Karpas-422 (cell line): ENCODE results near the gene TTC4. TPM values are rescaled to one million over a fixed set of nuclear protein-coding genes. Genes with fewer than 3 reads are reported as not detected.

Source experiments
- DNase-seq: peaks from one replicate; pipeline ENCODE4 v3.0.0-alpha.2; 2015
- H2AFZ ChIP-seq: fragments of 200-600 bp; sonication (generic); 2 replicates; pipeline ENCODE4 v1.6.1; 2014; ENCODE audit warnings: antibody characterized with exemption, low read length, mixed read lengths
- H3K27ac ChIP-seq: fragments of 200-600 bp; sonication (generic); 2 replicates; pipeline ENCODE4 v1.5.1; 2014; ENCODE audit warnings: mild to moderate bottlenecking, low read length, moderate library complexity
- H3K27me3 ChIP-seq: fragments of 200-600 bp; sonication (generic); 2 replicates; pipeline ENCODE4 v1.6.1; 2014; ENCODE audit warnings: low read length, mixed read lengths
- H3K36me3 ChIP-seq: fragments of 200-600 bp; sonication (generic); 2 replicates; pipeline ENCODE4 v1.6.1; 2014; ENCODE audit warnings: low read length, mixed read lengths; ENCODE audit not compliant: insufficient read depth
- H3K4me1 ChIP-seq: fragments of 200-600 bp; sonication (generic); 2 replicates; pipeline ENCODE4 v1.6.1; 2014; ENCODE audit warnings: mild to moderate bottlenecking, low read length, mixed read lengths
- H3K4me2 ChIP-seq: fragments of 200-600 bp; sonication (generic); 2 replicates; pipeline ENCODE4 v1.6.1; 2014; ENCODE audit warnings: low read length, low read depth, mild to moderate bottlenecking; ENCODE audit not compliant: poor library complexity, severe bottlenecking
- H3K4me3 ChIP-seq: fragments of 200-600 bp; sonication (generic); 2 replicates; pipeline ENCODE4 v1.5.1; 2014; ENCODE audit warnings: mild to moderate bottlenecking, antibody characterized with exemption, low read length, mixed read lengths
- H3K79me2 ChIP-seq: fragments of 200-600 bp; sonication (generic); 2 replicates; pipeline ENCODE4 v1.6.1; 2014; ENCODE audit warnings: mild to moderate bottlenecking, low read length, mixed read lengths
- H3K9ac ChIP-seq: fragments of 200-600 bp; sonication (generic); 2 replicates; pipeline ENCODE4 v1.6.0; 2014; ENCODE audit warnings: low read length
- H3K9me2 ChIP-seq: fragments of 200-600 bp; sonication (generic), shearing (Covaris generic); replicated peaks from 2 replicates; pipeline ENCODE4 v1.6.0; 2014; ENCODE audit warnings: mild to moderate bottlenecking, low read length, moderate library complexity; ENCODE audit not compliant: insufficient read depth
- H3K9me3 ChIP-seq: fragments of 300-700, 200-600 bp; sonication (generic); 2 replicates; pipeline ENCODE4 v1.6.1; 2014; ENCODE audit warnings: low read length, mixed read lengths
- H4K20me1 ChIP-seq: fragments of 200-600 bp; sonication (generic); 2 replicates; pipeline ENCODE4 v1.6.1; 2014; ENCODE audit warnings: mild to moderate bottlenecking, antibody characterized with exemption, low read length, low read depth; ENCODE audit not compliant: insufficient read depth
- total RNA-seq: library from RNA; depleted of rRNA; stranded (reverse); fragments of >200 nt; shearing (Covaris generic); gene quantifications from 2 replicates; pipeline ENCODE4 v1.2.3, GENCODE V29; 2014; ENCODE audit warnings: low replicate concordance; rRNA removed

Gene TTC4
- total RNA-seq, 1 experiment from 2014 or later = 26.5 TPM

DNA sequence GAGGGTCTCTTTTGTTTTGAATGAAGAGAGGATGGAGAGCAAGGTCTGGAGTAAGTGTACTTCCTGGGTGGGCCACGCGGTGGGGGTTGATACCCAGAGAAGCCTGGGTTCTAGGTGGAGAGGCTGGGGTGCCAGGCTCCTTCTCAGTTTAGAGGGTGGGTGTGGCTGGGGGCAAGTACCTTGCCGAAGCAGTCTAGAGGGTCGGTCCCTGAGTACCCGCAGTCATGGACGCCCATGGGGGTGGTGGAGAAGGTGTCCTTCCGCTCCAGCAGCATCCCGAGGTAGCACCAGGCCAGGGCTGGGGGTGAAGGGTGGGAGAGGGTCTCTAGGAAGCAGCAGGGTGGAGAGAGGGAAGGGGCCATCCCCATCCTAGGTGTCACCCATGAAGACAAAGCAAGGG is 71.1 kb downstream of the TTC4 start:
- no peaks in the 10 kb centered on the region for H4K20me1 ChIP-seq
- H3K4me2 ChIP-seq = no peak overlapping the region
- H3K27ac ChIP-seq = no peak overlapping the region
- H3K9ac ChIP-seq = no peak overlapping the region
- no peaks in the 10 kb centered on the region for H3K36me3 ChIP-seq
- no peaks in the 10 kb centered on the region for H3K9me2 ChIP-seq
- no peaks in the 10 kb centered on the region for H3K4me1 ChIP-seq
- no peaks in the 10 kb centered on the region for H3K9me3 ChIP-seq
- no peak for DNase-seq
- H3K4me3 ChIP-seq = no peak overlapping the region
- no peaks in the 10 kb centered on the region for H3K27me3 ChIP-seq
- no peaks in the 10 kb centered on the region for H3K79me2 ChIP-seq
- no peak overlapping the region for H2AFZ ChIP-seq

DNA sequence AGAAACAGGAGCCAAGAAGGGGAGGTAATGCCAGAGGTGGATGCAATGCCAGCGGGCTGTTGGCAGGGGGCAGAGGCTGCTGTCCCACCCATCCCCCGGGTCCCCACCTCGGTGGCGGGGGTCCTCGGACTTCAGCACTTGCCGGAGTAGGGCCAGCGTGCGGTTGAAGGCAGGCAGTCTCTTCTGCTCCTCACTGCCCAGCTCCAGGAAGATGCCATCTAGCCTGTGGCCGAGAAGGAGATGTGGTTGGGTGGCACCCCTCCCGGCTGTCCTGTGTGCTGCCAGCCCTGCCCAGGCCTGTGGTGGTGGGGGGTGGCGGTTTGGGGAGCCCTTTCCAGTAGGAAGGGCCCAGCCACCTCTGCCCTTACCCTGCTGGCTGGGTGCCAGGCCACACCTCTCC is 71.9 kb downstream of the TTC4 start:
- H3K27ac ChIP-seq = no peak overlapping the region
- H3K9me2 ChIP-seq = no peaks in the 10 kb centered on the region
- no peaks in the 10 kb centered on the region for H4K20me1 ChIP-seq
- H3K9me3 ChIP-seq = no peaks in the 10 kb centered on the region
- H3K4me2 ChIP-seq = no peak overlapping the region
- H3K9ac ChIP-seq = no peak overlapping the region
- H3K79me2 ChIP-seq = no peaks in the 10 kb centered on the region
- H3K36me3 ChIP-seq = no peaks in the 10 kb centered on the region
- H3K4me3 ChIP-seq = no peak overlapping the region
- no peak overlapping the region for H2AFZ ChIP-seq
- H3K4me1 ChIP-seq = no peaks in the 10 kb centered on the region
- DNase-seq = no peak
- H3K27me3 ChIP-seq = no peaks in the 10 kb centered on the region

GRCh38 chr1:54788459-54788858 is 72.8 kb downstream of the TTC4 start:
- no peaks in the 10 kb centered on the region for H3K36me3 ChIP-seq

GRCh38 chr1:54791880-54792522 is 76.3 kb downstream of the TTC4 start:
- no peaks in the 10 kb centered on the region for H3K9me2 ChIP-seq
- H3K36me3 ChIP-seq = no peaks in the 10 kb centered on the region
- H3K4me3 ChIP-seq = no peak overlapping the region
- H2AFZ ChIP-seq = no peak overlapping the region
- no peaks in the 10 kb centered on the region for H4K20me1 ChIP-seq
- H3K4me1 ChIP-seq = no peaks in the 10 kb centered on the region
- peak; percentile 91 for DNase-seq
- no peaks in the 10 kb centered on the region for H3K27me3 ChIP-seq
- H3K79me2 ChIP-seq = no peaks in the 10 kb centered on the region
- no peak overlapping the region for H3K27ac ChIP-seq
- H3K4me2 ChIP-seq = no peak overlapping the region
- no peak overlapping the region for H3K9ac ChIP-seq
- no peaks in the 10 kb centered on the region for H3K9me3 ChIP-seq

More at GRCh38 chr1:54788459-54788858, 72.8 kb downstream of the TTC4 start:
- no peak for DNase-seq
- no peaks in the 10 kb centered on the region for H3K79me2 ChIP-seq
- H3K9me3 ChIP-seq = no peaks in the 10 kb centered on the region
- no peak overlapping the region for H3K4me2 ChIP-seq
- H3K27ac ChIP-seq = no peak overlapping the region
- H3K4me1 ChIP-seq = no peaks in the 10 kb centered on the region
- H3K9me2 ChIP-seq = no peaks in the 10 kb centered on the region
- H3K9ac ChIP-seq = no peak overlapping the region
- H3K4me3 ChIP-seq = no peak overlapping the region
- H2AFZ ChIP-seq = no peak overlapping the region
- H3K27me3 ChIP-seq = no peaks in the 10 kb centered on the region
- no peaks in the 10 kb centered on the region for H4K20me1 ChIP-seq

Other genes with a start within 250 kb of the TTC4 start
- not detected in 2 replicates for gene ACOT11, start 167.6 kb upstream of the TTC4 start, total RNA-seq
- gene FAM151A, start 92.3 kb upstream of the TTC4 start, total RNA-seq = not detected in 2 replicates
- gene MROH7, start 74.1 kb upstream of the TTC4 start, total RNA-seq = not detected in 2 replicates
- 8.2 and 9.0 TPM in 2 replicates for gene PARS2, start 48.7 kb downstream of the TTC4 start, total RNA-seq
- gene TTC22, start 85.5 kb downstream of the TTC4 start, total RNA-seq = not detected in 2 replicates
- gene DHCR24, start 171.3 kb downstream of the TTC4 start, total RNA-seq = 115 and 122 TPM in 2 replicates